HepG2 (cell line): Measurements from ENCODE around the gene LYRM1. TPM values are rescaled to one million over a fixed set of nuclear protein-coding genes. Genes with fewer than 3 reads are reported as not detected.

Experiments used
- ARNTL ChIP-seq: sonication (generic); formaldehyde crosslinking; IDR thresholded peaks from 2 replicates; pipeline ENCODE4 v1.4.0; 2020; ENCODE audit warnings: mild to moderate bottlenecking, missing genetic modification reagents
- DMTF1 ChIP-seq: sonication (generic); formaldehyde crosslinking; IDR thresholded peaks from 2 replicates; pipeline ENCODE4 v1.4.0; 2020; ENCODE audit warnings: mild to moderate bottlenecking, missing genetic modification reagents
- GABPB1 ChIP-seq: IDR thresholded peaks from 2 replicates; pipeline ENCODE4 v1.6.1; 2016; ENCODE audit warnings: mild to moderate bottlenecking, missing genetic modification reagents, moderate library complexity, missing compliant biosample characterization
- HOXA9 ChIP-seq: sonication (generic); formaldehyde crosslinking; IDR thresholded peaks from 2 replicates; pipeline ENCODE4 v1.8.1; 2022; ENCODE audit warnings: missing genetic modification reagents, mild to moderate bottlenecking, moderate library complexity, borderline replicate concordance
- JARID2 ChIP-seq: sonication (generic); formaldehyde crosslinking; IDR thresholded peaks from 2 replicates; pipeline ENCODE4 v1.8.1; 2023; ENCODE audit warnings: missing genetic modification reagents, inconsistent platforms; ENCODE audit not compliant: insufficient replicate concordance
- MED1 ChIP-seq: sonication (generic); formaldehyde crosslinking; IDR thresholded peaks from 2 replicates; pipeline ENCODE4 v1.4.0; 2020; ENCODE audit warnings: missing genetic modification reagents
- MNT ChIP-seq: fragments of 450-650 bp; IDR thresholded peaks from 2 replicates; pipeline ENCODE4 v1.6.1; 2016
- NFKB2 ChIP-seq: sonication (generic); formaldehyde crosslinking; IDR thresholded peaks from 2 replicates; pipeline ENCODE4 v1.4.0; 2020; ENCODE audit warnings: missing genetic modification reagents, borderline replicate concordance
- NR3C1 ChIP-seq: sonication (generic); formaldehyde crosslinking; IDR thresholded peaks from 2 replicates; pipeline ENCODE4 v1.4.0; 2020; ENCODE audit warnings: missing genetic modification reagents
- PHB2 ChIP-seq: fragments of 450-650 bp; IDR thresholded peaks from 2 replicates; pipeline ENCODE4 v1.6.1; 2018; ENCODE audit not compliant: partially characterized antibody
- PPARG ChIP-seq: conservative IDR thresholded peaks from 2 replicates; pipeline ENCODE4 v1.6.1; 2016; ENCODE audit warnings: missing biosample characterization, missing genetic modification reagents
- PTBP1 ChIP-seq: fragments of 200-400 bp; formaldehyde crosslinking; IDR thresholded peaks from 2 replicates; pipeline ENCODE4 v1.6.1; 2018; ENCODE audit warnings: low read length, low read depth; ENCODE audit not compliant: poor library complexity, severe bottlenecking
- RBAK ChIP-seq: sonication (generic); formaldehyde crosslinking; IDR thresholded peaks from 2 replicates; pipeline ENCODE4 v1.5.1; 2020; ENCODE audit warnings: mild to moderate bottlenecking, missing genetic modification reagents
- RBFOX2 ChIP-seq: fragments of 200-400 bp; formaldehyde crosslinking; IDR thresholded peaks from 2 replicates; pipeline ENCODE4 v1.6.1; 2017; ENCODE audit warnings: low read depth, mild to moderate bottlenecking, low read length
- SATB2 ChIP-seq: sonication (generic); formaldehyde crosslinking; IDR thresholded peaks from 2 replicates; pipeline ENCODE4 v1.5.0; 2020; ENCODE audit warnings: missing genetic modification reagents
- STAT5B ChIP-seq: sonication (generic); formaldehyde crosslinking; IDR thresholded peaks from 2 replicates; pipeline ENCODE4 v1.4.0; 2020; ENCODE audit warnings: missing genetic modification reagents
- UBTF ChIP-seq: sonication (generic); formaldehyde crosslinking; IDR thresholded peaks from 2 replicates; pipeline ENCODE4 v1.4.0; 2020; ENCODE audit warnings: mild to moderate bottlenecking, missing genetic modification reagents
- ZBTB3 ChIP-seq: sonication (generic); formaldehyde crosslinking; IDR thresholded peaks from 2 replicates; pipeline ENCODE4 v1.4.0; 2020; ENCODE audit warnings: low read depth, mild to moderate bottlenecking, moderate library complexity, missing genetic modification reagents, borderline replicate concordance
- ZNF326 ChIP-seq: sonication (generic); formaldehyde crosslinking; IDR thresholded peaks from 2 replicates; pipeline ENCODE4 v1.4.0; 2020; ENCODE audit warnings: missing genetic modification reagents, borderline replicate concordance
- ZNF501 ChIP-seq: sonication (generic); formaldehyde crosslinking; IDR thresholded peaks from 2 replicates; pipeline ENCODE4 v1.5.1; 2020; ENCODE audit warnings: mild to moderate bottlenecking, moderate library complexity, missing genetic modification reagents
- ZNF597 ChIP-seq: sonication (generic); formaldehyde crosslinking; IDR thresholded peaks from 2 replicates; pipeline ENCODE4 v1.5.0; 2020; ENCODE audit warnings: missing genetic modification reagents
- ZNF75D ChIP-seq: sonication (generic); formaldehyde crosslinking; IDR thresholded peaks from 2 replicates; pipeline ENCODE4 v1.8.1; 2023; ENCODE audit warnings: missing genetic modification reagents, mild to moderate bottlenecking, borderline replicate concordance
- ZNF839 ChIP-seq: sonication (generic); formaldehyde crosslinking; IDR thresholded peaks from 2 replicates; pipeline ENCODE4 v1.4.0; 2020; ENCODE audit warnings: missing genetic modification reagents, mild to moderate bottlenecking, borderline replicate concordance
- polyA plus RNA-seq, 8 experiments: library from polyadenylated mRNA; depleted of rRNA in 3 of 8; stranded (reverse) in 7 of 8; unstranded in 1 of 8; fragments of >200 nt; fragmentation: Illumina TruSeq in 4 of 8; extraction: Trizol in 4 of 8; gene quantifications; 2 replicates each; pipeline versions ENCODE4 v1.2.1 to v1.2.3, GENCODE V29; 2011 to 2016; ENCODE audit warnings: low read depth in 4 of 8, missing spikeins in 1 of 8, mixed read lengths in 1 of 8; ENCODE audit not compliant: insufficient read depth in 1 of 8
- total RNA-seq, 5 experiments: library from RNA; depleted of rRNA; stranded (reverse); fragments of >200 nt; fragmentation: Illumina TruSeq; extraction: Trizol; gene quantifications; 2 replicates each; pipeline ENCODE4 v1.2.3, GENCODE V29; 2016; ENCODE audit warnings: low read depth in 1 of 5

Gene LYRM1
- total and polyA plus RNA-seq, 2 of the 13 experiments (the other 11 are each of a cell fraction or from before 2014, with no cell fraction given): 59.2 to 82.6 TPM

- TF ChIP-seq MNT (no peak), NFKB2 (peak; percentile 72; the same call in 1 of the 2 replicates), ZBTB3 (CRISPR knock-in tag) (no peak), RBFOX2 (0 out of 2 replicates have a peak, but pooled peaks have one; percentile 41), GABPB1 (CRISPR knock-in tag) (no peak; the same call in 1 of the 2 replicates), MED1 (CRISPR knock-in tag) (peak; percentile 62), PPARG (CRISPR knock-in tag) (peak; percentile 59; the same call in 1 of the 2 replicates), ARNTL (peak; percentile 58; the same call in 1 of the 2 replicates), JARID2 (CRISPR knock-in tag) (peak; percentile 65), UBTF (CRISPR knock-in tag) (no peak), DMTF1 (peak; percentile 82; the same call in 1 of the 2 replicates), PHB2 (no peak), PTBP1 (no peak), ZNF501 (no peak), SATB2 (CRISPR knock-in tag) (no peak), RBAK (CRISPR knock-in tag) (no peak), ZNF597 (CRISPR knock-in tag) (no peak), HOXA9 (CRISPR knock-in tag) (no peak), STAT5B (no peak), NR3C1 (CRISPR knock-in tag) (no peak), ZNF75D (CRISPR knock-in tag) (no peak), ZNF839 (no peak; the same call in 1 of the 2 replicates), ZNF326 (no peak)
Observed at GRCh38 chr16:20899477-20900298, 883 bp upstream of the LYRM1 start (continued).
